ENCODE results near the gene DAPP1. TPM values are rescaled to one million over a fixed set of nuclear protein-coding genes. Genes with fewer than 3 reads are reported as not detected.

The DAPP1 gene
- total and polyA plus RNA-seq, 2 of the 8 experiments (the other 6 are each of a cell fraction or from before 2014, with no cell fraction given): not detected

DNA sequence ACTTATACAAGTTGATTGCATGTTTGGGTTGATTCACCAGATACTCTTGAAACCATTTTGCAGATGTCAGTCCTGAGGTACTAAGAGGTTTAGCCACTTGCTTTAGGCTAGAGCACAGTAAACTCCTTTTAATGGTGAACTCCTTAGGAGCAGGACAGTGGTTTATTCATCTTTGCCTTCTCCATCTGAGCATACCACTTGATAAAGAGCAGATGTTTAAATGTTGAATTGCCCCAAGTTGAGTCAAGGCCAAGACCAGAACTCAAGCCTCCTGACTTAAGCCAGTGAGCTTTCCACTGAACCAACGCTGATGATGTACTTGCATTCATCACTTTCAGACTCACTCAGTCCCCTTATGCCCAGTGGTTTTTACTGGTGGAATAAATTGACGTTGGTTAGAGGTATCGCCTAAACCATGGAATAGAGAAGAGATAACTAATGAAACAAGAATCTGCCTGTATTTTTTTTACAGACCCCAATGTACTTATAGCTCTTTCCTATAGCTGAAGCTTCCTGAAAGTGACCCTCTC is 7.5 kb downstream of the DAPP1 start (continued):
- TF ChIP-seq SP1 (IDR thresholded peaks at IDR 0.05; ENCODE audit: low read depth, low read length) (no peak), HDAC2 (IDR thresholded peaks at IDR 0.05; ENCODE audit: borderline replicate concordance in 1 of 2, low read depth in 2 of 2, low read length in 2 of 2) (no peak), SIRT6 (IDR thresholded peaks at IDR 0.05; ENCODE audit: low read length) (no peak), CEBPB (IDR thresholded peaks at IDR 0.05; ENCODE audit: low read depth, low read length) (no peak), POLR2A (IDR thresholded peaks at IDR 0.05; ENCODE audit: control extremely low read depth in 1 of 2, low read depth in 2 of 2, low read length in 2 of 2) (no peak), PHF8 (conservative IDR thresholded peaks at IDR 0.05; ENCODE audit: low read depth, low read length) (no peak), TBP (IDR thresholded peaks at IDR 0.05; ENCODE audit: low read depth, low read length) (no peak)
- TF ChIP-seq, protein P1, sequence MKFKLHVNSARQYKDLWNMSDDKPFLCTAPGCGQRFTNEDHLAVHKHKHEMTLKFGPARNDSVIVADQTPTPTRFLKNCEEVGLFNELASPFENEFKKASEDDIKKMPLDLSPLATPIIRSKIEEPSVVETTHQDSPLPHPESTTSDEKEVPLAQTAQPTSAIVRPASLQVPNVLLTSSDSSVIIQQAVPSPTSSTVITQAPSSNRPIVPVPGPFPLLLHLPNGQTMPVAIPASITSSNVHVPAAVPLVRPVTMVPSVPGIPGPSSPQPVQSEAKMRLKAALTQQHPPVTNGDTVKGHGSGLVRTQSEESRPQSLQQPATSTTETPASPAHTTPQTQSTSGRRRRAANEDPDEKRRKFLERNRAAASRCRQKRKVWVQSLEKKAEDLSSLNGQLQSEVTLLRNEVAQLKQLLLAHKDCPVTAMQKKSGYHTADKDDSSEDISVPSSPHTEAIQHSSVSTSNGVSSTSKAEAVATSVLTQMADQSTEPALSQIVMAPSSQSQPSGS (IDR thresholded peaks at IDR 0.05; ENCODE audit: low read length): no peak

Measured in H1 (cell line).